ENCODE measurements around the gene GADD45B. TPM values are rescaled to one million over a fixed set of nuclear protein-coding genes. Genes with fewer than 3 reads are reported as not detected.

GADD45B gene
- total RNA-seq, 1 experiment from 2014 or later: 24.7 TPM

DNA sequence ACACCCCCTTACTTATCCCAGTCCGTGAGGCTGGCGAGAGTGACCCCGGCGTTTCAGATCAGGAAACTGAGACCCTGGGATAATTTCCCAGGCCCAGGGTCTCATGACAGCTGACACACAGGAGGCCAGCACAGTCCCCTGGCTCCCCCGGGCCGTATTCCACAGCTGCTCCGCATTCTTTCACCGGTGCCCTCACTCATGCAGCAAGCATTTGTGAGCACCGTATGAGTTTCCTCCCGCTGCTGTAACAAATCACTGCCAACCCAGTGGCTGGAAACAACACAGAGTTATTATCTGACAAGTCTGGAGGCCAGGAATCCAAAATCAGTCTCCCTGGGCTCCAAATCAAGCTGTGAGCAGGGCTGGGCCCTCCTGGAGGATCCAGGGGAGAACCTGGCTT is 21.3 kb downstream of the GADD45B start:
- Histone ChIP-seq H3F3A (ENCODE audit: insufficient read depth, low read depth) (peaks cover 30% of the 10 kb centered on the region; the same call in 1 of the 2 replicates), H3K27me3 (ENCODE audit: insufficient read depth, low read depth) (no peaks in the 10 kb centered on the region), H3K4me3 (no peak overlapping the region), H2AFZ (no peak overlapping the region), H3K79me2 (ENCODE audit: low read depth) (no peaks in the 10 kb centered on the region), H3K4me2 (no peak overlapping the region), H3K9me3 (ENCODE audit: insufficient read depth, low read depth) (no peaks in the 10 kb centered on the region), H3K36me3 (ENCODE audit: low read depth) (no peaks in the 10 kb centered on the region), H4K20me1 (ENCODE audit: insufficient read depth) (no peaks in the 10 kb centered on the region), H3K4me1 (replicated peaks; ENCODE audit: insufficient read depth) (peaks cover 20% of the 10 kb centered on the region), H3K27ac (no peak overlapping the region), H3K9me2 (ENCODE audit: insufficient read depth) (no peaks in the 10 kb centered on the region)
- ChIA-PET POLR2A (ENCODE audit: unreplicated experiment) (no interaction called here), CTCF (no interaction called here)
- no peak for TF ChIP-seq EZH2 (IDR thresholded peaks at IDR 0.05; ENCODE audit: low read depth)
- TF ChIP-seq, protein P1, sequence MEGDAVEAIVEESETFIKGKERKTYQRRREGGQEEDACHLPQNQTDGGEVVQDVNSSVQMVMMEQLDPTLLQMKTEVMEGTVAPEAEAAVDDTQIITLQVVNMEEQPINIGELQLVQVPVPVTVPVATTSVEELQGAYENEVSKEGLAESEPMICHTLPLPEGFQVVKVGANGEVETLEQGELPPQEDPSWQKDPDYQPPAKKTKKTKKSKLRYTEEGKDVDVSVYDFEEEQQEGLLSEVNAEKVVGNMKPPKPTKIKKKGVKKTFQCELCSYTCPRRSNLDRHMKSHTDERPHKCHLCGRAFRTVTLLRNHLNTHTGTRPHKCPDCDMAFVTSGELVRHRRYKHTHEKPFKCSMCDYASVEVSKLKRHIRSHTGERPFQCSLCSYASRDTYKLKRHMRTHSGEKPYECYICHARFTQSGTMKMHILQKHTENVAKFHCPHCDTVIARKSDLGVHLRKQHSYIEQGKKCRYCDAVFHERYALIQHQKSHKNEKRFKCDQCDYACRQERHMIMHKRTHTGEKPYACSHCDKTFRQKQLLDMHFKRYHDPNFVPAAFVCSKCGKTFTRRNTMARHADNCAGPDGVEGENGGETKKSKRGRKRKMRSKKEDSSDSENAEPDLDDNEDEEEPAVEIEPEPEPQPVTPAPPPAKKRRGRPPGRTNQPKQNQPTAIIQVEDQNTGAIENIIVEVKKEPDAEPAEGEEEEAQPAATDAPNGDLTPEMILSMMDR (conservative IDR thresholded peaks at IDR 0.05): no peak
- BruUV-seq (replicated peaks): no TSS peak
- no peak for DNase-seq
- intact Hi-C loops (cut with micrococcal nuclease; ENCODE audit: unreplicated experiment): loop anchor here (5.0 kb wide), 1 partner anchor 80 kb away; no protein-coding TSS in a partner anchor

- ChIA-PET CTCF (no interaction called here), POLR2A (ENCODE audit: unreplicated experiment) (no interaction called here)
- no peak overlapping the region for H2AFZ ChIP-seq
- H3K9me3 ChIP-seq (ENCODE audit: insufficient read depth, low read depth): no peaks in the 10 kb centered on the region
- H3K4me3 ChIP-seq: no peak overlapping the region
- no peaks in the 10 kb centered on the region for H3K36me3 ChIP-seq (ENCODE audit: low read depth)
- H3K4me2 ChIP-seq: no peak overlapping the region
- no peaks in the 10 kb centered on the region for H4K20me1 ChIP-seq (ENCODE audit: insufficient read depth)
- H3K9me2 ChIP-seq (ENCODE audit: insufficient read depth): no peaks in the 10 kb centered on the region
- BruUV-seq (replicated peaks): no TSS peak
- H3K27ac ChIP-seq: no peak overlapping the region
- H3F3A ChIP-seq (ENCODE audit: insufficient read depth, low read depth): peaks cover 35% of the 10 kb centered on the region; the same call in 1 of the 2 replicates
- DNase-seq: no peak
- TF ChIP-seq, protein P1 (conservative IDR thresholded peaks at IDR 0.05): no peak
- no peak for TF ChIP-seq EZH2 (IDR thresholded peaks at IDR 0.05; ENCODE audit: low read depth)
- H3K79me2 ChIP-seq (ENCODE audit: low read depth): no peaks in the 10 kb centered on the region
- H3K4me1 ChIP-seq (replicated peaks; ENCODE audit: insufficient read depth): peaks cover 36% of the 10 kb centered on the region
- H3K27me3 ChIP-seq (ENCODE audit: insufficient read depth, low read depth): no peaks in the 10 kb centered on the region
- intact Hi-C loops (cut with micrococcal nuclease; ENCODE audit: unreplicated experiment): no loop called here
Measured at GRCh38 chr19:2500156-2500555, 24.2 kb downstream of the GADD45B start.

GRCh38 chr19:2500841-2501261 is 24.9 kb downstream of the GADD45B start:
- no peak overlapping the region for H3K4me3 ChIP-seq
- no peak overlapping the region for H3K27ac ChIP-seq
- no peak for DNase-seq
- peaks cover 33% of the 10 kb centered on the region; the same call in 1 of the 2 replicates for H3F3A ChIP-seq (ENCODE audit: insufficient read depth, low read depth)
- intact Hi-C loops (cut with micrococcal nuclease; ENCODE audit: unreplicated experiment): no loop called here
- H3K4me2 ChIP-seq: no peak overlapping the region
- ChIA-PET POLR2A (ENCODE audit: unreplicated experiment) (no interaction called here), CTCF (no interaction called here)
- no peaks in the 10 kb centered on the region for H3K79me2 ChIP-seq (ENCODE audit: low read depth)
- H3K36me3 ChIP-seq (ENCODE audit: low read depth): no peaks in the 10 kb centered on the region
- no peaks in the 10 kb centered on the region for H3K9me2 ChIP-seq (ENCODE audit: insufficient read depth)
- BruUV-seq (replicated peaks): no TSS peak
- no peaks in the 10 kb centered on the region for H3K9me3 ChIP-seq (ENCODE audit: insufficient read depth, low read depth)
- H3K4me1 ChIP-seq (replicated peaks; ENCODE audit: insufficient read depth): peaks cover 31% of the 10 kb centered on the region
- TF ChIP-seq, protein P1 (conservative IDR thresholded peaks at IDR 0.05): no peak
- no peak for TF ChIP-seq EZH2 (IDR thresholded peaks at IDR 0.05; ENCODE audit: low read depth)
- H4K20me1 ChIP-seq (ENCODE audit: insufficient read depth): no peaks in the 10 kb centered on the region
- H2AFZ ChIP-seq: no peak overlapping the region
- H3K27me3 ChIP-seq (ENCODE audit: insufficient read depth, low read depth): no peaks in the 10 kb centered on the region
